Glomerular visceral epithelial cell (primary cell): ENCODE results near the gene MARS1.
"Not testable (repeated sequence)": the region's sequence is repeated elsewhere in the genome, so short reads cannot be mapped to it uniquely, and the experiment has no call there.

ENCODE experiments used
- DNase-seq: peaks from one replicate; pipeline ENCODE4 v3.0.0-alpha.2; 2016; ENCODE audit errors: extremely low spot score

MARS1 gene

DNA sequence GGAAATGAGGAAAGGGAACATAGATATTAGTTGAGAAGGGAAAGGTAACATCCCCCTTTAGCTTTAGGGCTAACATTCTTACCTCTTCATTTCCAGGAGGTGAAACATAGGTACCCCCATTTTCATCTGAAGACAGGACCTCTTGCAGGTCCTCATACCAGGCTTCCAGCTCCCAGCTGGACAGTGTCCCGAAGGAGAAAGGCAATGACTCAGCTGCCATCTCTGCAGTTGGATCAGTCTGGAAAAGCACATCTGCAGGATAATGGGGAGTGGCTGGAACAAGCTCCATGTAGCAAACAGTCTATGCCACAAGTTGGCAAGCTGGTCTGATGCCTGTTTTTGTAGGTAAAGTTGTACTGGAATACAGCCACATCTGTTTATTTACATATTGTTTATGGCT is 29.3 kb downstream of the MARS1 start:
- DNase-seq = peak; percentile 42

DNA sequence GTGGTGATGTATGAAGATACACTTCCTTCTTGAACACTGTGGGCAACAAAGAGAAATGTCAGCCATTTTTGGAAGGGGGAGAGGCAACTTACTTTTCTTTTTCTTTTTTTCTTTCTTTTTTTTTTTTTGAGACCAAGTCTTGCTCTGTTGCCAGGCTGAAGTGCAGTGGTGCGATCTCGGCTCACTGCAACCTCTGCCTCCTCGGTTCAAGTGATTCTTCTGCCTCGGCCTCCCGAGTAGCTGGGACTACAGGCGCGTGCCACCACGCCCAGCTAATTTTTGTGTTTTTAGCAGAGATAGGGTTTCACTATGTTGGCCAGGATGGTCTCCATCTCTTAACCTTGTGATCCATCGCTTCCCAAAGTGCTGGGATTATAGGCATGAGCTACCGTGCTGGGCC is 29.9 kb downstream of the MARS1 start:
- DNase-seq = not testable (repeated sequence)

DNA sequence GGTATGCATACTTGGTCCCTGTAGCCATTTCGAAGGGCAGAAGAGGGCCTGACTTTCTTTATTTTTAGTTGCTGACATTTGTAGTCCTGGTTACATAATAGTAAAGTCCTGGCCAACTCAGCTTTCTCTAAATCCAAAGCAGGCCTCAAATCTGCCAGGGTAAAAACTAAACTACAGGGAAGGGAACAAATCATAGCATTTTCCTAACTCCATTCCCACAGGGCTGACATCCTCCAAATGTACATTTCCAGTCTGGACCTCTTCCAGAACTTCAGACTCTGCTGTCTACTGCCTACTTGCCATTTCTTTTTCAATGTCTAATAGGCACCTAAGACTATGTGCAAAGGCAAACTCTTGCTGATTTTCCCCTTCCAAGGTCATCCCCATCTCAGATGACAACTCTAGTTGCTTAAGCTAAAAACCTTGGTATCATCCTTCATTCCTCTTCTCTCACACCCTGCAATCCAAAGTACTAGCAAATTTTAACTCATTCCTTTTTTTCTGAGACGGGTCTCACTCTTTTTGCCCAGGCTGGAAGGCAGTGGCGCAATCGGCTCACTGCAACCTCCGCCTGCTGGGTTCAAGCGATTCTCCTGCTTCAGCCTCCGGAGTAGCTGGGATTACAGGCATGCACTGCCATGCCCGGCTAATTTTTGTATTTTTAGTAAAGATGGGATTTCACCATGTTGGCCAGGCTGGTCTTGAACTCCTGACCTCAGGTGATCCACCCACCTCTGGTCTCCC is 30.5 kb downstream of the MARS1 start:
- no peak for DNase-seq

DNA sequence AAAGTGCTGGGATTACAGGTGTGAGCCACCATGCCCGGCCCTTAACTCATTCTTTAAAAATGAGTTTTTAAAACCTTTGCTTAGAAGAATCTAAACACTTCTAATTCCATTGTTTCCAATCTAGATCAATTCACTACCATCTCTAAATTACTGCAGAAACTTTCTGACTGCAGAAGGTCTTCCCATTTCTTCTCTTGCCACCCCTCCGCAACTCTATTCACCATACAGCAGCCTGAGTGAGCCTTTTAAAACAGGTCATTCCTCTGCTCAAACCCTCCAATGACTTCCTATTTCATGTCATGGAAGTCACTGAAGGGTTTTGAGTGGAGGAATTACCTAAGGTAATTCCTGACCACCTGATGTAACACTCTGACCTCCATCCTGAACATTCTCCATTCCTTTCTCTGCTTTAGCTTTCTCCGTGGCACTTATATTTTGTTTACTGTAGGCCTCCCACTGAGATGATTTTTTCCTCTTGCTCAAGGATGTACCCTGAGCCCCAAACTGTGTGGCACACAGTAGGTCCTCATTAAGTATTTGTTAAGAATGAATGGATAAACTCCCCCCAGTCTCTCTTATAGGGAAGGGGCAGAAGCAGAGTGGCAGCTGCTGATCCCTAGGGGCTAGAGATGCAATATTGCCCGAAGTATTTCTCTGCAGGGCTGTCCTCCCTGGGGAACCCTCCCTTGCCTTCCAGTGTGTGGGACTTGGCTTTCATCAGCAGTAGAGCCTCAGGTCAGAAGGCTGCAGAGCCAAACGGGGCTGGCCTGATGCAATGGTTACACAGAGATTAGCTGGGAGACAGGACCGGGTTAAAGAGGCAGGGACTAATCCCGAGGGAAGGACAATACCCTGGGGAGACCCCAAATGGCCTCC is 31.3 kb downstream of the MARS1 start:
- peak; percentile 29 for DNase-seq

DNA sequence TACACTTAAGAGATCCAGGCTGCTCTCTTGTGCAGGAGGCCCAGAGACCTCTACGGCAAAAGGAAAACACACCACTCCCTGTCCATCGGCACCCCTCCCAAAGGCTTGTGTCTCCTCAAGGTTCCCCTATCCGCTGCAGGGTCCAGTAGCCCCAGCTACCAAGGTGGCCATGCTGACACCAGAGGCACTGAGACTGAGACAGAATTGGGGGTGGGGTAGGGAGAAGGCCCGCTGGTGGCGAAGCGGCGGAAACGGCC is 31.9 kb downstream of the MARS1 start:
- no peak for DNase-seq

DNA sequence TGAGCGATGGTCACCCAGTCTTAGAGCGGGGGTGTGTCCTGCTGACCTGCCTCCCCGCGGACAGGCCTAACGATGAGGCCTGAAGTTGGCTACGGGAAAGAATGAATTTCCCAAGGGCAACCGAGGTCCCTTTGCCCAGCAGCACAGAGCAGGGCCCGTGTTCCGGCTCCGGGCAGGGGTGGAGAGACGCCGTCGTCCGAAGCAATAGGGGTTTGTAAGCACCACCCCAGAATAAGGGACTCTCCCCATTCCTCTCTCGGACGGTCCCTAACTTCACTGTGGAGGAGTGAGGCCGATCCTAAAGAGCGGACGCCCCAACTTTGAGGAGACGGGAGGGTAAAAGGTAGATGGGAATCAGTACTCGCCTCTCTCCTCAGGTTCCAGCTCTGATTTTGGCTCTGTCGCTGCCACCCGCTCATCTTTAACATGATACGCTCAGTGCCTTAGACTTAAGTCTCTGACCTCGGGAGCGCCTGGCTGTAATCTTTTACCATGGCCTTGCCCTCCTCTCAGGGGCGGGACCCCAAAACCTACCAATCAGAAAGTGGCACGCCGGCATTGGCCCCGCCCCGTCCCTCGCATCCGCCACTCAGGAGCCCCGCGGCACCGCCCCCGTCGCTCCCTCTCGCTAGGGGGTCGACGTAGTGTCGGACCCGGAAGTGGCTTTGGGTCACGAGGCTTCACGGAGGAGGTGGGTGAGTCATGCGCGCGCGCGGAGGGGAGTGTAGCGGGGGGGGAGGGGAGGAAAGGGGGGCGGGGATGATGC is 32.4 kb downstream of the MARS1 start, which contains the start of gene DDIT3:
Gene DDIT3, minus strand, starts transcription at position 462 of the 766 bp plus-strand sequence. CDS start 3,108 bp downstream, outside the sequence.
- peak; percentile 99 for DNase-seq

DNA sequence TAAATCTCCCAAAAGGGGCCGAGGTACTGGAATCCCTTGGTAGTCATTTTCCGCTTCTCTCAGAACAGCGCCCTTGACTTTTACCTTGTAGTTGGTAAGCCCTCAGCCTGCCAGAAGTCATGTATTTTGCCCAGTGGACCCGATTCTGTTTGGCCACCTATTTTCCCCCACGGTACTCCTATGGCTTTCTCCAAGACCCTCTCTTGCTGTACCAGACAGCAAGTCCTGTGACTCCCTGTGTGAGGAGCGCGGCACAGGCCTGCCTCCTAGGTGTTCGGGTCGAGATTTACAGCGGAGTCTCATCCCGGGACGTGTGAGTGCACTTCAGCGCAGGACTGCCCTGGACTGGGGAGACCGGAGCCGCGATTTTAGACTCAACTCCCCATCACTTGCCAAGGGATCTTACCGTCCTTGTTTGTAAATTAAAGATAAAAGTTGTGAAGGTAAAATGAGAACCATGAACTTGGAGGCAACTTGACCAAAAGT is 33.7 kb downstream of the MARS1 start:
- DNase-seq = peak; percentile 61

DNA sequence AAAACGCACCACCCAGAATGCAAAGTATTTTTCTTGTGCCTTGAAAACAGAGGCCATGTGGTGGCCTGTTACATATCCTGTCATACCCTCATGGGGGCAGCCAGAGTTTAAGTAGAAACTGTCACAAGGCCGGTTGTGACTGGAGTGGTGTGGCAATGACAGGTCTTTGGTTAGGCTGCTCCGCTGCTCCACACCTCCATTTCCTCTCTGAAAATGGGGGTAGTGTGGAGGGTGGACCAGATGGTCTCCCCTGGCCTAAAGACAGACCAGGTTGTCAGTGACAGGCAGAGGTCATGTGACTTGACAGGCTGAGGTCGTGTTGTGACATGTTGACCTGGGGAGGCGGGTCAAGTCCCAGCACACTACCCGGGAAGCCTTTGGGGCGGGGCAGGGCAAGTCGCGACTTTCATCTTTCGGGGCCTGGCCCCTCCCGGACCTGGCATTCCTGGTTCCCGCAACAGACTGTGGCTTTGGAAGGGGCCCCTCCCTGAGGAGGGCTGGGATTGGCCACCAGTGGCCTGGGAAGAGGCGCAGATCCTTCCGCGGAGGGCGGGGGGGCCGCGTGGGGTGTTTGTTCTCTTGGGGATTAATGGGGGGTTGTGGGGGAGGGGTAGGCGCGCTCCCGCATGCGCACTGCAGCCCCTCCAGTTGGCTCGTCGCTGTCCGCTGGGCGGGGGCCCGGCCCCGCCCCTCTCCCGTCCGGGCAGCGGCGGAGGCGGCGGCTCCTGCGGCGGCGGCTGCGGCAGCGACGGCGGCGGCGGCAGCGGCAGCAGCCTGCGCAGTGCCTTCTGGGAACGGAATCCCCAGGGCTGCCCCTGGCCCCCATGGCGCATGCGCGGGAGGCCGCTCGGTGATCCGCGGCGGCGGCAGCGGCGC is 34.4 kb downstream of the MARS1 start, which contains the start of gene MBD6:
Gene MBD6, plus strand, starts transcription at position 814 of the 876 bp plus-strand sequence. CDS start 1,480 bp downstream, outside the sequence.
- DNase-seq = peak; percentile 94

DNA sequence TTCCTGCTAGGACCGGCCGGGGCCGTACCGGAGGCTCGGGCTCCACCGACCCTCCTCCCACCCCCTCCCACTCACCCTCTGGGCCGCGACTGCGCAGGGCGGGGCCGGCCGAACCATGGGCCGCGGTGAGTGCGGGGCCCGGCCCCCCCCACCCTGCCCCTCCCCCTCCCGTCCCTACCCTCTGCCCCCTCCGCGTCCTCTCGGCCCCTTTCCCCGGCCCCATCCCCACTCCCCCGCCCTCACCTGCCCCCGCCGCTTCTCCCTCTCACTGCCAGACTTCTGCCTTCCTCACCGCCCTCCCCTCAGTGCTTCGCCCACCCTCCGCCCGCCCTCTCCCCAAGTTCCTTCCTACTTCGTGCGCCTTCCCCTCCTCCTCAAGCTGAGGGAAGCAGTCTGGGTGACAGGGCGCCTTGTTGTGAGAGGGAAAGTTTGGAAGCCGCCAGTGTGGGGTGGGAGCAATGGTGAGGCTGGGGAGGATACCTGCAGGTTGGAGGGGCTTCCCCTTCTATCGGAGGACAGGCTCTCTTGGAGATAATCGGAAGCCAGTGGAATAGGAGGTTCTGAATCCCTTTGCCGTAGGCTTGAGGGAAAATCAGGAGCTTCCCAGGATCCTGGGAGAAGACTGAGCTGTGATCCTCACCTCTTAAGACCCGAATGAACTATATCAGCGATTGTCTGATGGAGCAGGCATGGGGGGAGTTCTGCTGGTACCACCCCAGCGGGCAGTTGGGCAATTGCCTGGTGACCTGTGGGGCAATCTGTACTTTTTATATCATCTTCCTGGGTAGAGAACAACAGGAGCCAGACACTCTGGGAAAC is 35.2 kb downstream of the MARS1 start:
- DNase-seq = peak; percentile 50

DNA sequence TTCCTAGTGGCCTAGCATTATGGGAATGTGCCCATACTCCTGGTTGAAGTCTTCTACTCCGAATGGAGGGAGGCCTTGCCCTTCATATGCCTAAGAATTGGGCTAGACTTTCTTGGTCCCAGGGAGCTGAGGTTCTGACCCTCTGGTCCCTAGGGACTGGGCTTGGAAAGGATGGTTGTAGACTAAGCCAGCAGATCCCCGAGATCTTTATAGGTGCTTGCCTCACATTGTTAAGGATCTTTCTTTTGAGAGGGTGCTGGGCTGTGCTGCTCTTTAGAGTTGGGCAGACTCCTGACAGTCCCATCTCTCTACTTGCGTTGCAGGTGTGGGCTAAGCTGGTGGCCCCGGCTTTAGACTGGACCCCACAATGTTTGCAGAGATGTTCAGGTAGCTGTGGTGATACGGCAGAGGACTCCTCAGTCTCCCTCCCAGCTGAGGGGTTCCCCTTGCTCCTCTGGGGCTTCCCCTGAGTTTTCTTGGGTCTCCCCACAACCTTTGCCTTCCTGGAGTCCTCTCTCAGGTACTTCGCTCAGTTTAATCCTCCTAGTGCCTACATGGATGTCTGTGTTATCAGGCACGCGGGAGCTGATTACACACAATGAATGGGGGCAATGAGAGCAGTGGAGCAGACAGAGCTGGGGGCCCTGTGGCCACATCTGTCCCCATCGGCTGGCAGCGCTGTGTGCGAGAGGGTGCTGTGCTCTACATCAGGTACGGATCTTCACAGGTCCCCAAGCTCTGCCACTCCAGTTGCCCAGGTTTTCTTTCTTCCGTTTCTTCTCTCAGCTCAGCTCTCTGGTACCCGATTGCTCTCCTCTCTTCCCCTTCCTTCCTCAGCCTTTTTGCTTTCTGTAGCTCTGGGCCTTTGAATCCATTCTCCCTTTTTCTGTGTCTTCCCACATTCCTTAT is 36.1 kb downstream of the MARS1 start:
- DNase-seq = no peak

DNA sequence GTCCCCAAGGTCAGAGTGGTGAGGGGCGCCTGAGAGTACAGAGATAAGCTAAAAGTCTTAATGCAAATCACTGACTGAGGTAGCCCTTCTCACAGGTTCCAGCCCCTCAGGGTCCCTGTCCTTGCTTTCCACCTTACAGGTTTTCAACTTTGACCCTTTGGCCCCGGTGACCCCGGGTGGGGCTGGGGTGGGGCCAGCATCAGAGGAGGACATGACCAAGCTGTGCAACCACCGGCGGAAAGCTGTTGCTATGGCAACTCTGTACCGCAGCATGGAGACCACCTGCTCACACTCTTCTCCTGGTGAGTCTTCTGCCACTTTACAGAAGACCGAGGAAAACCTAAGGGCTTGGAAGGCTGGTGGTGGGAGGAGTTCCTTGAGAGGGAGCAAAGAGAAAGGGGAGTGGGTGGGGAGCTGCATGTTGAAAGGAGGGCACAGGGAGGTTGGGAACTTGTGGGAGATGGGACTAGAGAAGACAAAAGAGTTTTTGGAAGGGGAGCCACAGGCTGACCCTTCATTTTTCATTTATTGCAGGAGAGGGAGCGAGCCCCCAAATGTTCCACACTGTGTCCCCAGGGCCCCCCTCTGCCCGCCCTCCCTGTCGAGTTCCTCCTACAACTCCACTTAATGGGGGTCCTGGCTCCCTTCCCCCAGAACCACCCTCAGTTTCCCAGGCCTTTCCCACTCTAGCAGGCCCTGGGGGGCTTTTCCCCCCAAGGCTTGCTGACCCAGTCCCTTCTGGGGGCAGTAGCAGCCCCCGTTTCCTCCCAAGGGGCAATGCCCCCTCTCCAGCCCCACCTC is 37.1 kb downstream of the MARS1 start:
- DNase-seq = no peak

DNA sequence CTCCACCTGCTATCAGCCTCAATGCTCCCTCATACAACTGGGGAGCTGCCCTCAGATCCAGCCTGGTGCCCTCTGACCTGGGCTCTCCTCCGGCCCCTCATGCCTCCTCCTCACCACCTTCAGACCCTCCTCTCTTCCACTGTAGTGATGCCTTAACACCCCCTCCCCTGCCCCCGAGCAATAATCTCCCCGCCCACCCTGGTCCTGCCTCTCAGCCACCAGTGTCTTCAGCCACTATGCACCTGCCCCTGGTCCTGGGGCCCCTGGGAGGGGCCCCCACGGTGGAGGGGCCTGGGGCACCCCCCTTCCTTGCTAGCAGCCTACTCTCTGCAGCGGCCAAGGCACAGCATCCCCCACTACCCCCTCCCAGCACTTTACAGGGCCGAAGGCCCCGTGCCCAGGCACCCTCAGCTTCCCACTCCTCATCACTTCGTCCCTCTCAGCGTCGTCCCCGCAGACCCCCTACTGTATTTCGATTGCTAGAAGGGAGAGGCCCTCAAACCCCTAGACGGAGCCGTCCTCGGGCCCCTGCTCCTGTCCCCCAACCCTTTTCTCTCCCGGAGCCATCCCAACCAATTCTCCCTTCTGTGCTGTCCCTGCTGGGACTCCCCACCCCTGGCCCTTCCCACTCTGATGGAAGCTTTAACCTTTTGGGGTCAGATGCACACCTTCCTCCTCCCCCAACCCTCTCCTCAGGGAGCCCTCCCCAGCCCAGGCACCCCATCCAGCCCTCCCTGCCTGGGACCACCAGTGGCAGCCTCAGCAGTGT is 37.9 kb downstream of the MARS1 start:
- DNase-seq = no peak

DNA sequence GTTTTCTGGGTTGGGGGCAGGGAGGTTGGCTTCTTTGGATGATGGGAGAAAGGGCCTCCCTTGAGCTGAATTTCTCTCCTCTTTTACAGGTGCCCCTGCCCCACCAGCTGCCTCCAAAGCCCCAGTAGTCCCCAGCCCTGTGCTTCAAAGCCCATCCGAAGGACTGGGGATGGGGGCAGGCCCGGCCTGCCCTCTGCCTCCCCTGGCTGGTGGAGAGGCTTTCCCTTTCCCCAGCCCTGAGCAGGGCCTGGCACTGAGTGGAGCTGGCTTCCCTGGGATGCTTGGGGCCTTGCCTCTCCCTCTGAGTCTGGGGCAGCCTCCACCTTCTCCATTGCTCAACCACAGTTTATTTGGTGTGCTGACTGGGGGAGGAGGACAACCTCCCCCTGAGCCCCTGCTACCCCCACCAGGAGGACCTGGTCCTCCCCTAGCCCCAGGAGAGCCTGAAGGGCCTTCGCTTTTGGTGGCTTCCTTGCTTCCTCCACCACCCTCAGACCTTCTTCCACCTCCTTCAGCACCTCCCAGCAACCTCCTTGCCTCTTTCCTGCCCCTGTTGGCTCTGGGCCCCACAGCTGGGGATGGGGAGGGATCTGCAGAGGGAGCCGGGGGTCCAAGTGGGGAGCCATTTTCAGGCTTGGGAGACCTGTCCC is 38.7 kb downstream of the MARS1 start:
- DNase-seq = no peak

DNA sequence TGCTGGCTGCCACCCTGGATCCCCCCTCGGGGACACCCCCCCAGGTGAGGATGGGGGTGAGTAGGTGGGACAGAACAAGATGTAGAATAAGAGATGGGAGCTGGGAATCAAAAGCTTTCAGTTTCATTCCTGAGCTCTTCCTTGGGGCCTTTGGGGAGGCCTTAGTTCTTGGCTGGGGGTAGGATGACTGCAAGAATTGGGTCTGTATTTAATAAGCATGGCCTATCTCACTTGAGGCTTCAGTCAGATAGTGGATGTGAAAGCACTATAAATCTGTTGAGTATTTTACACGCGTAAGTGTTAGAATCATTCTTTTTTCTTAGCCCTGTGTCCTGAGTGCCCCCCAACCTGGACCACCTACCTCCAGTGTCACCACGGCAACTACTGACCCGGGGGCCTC is 39.3 kb downstream of the MARS1 start:
- DNase-seq = no peak

DNA sequence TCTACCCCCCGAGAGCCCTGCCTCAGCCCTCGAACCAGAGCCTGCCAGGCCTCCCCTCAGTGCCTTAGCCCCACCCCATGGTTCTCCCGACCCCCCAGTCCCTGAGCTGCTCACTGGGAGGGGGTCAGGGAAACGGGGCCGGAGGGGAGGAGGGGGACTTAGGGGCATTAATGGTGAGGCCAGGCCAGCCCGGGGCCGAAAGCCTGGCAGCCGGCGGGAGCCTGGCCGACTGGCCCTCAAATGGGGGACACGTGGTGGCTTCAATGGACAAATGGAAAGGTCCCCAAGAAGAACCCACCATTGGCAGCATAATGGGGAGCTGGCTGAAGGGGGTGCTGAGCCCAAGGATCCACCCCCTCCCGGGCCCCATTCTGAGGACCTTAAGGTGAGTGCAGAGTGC is 40.3 kb downstream of the MARS1 start:
- no peak for DNase-seq

DNA sequence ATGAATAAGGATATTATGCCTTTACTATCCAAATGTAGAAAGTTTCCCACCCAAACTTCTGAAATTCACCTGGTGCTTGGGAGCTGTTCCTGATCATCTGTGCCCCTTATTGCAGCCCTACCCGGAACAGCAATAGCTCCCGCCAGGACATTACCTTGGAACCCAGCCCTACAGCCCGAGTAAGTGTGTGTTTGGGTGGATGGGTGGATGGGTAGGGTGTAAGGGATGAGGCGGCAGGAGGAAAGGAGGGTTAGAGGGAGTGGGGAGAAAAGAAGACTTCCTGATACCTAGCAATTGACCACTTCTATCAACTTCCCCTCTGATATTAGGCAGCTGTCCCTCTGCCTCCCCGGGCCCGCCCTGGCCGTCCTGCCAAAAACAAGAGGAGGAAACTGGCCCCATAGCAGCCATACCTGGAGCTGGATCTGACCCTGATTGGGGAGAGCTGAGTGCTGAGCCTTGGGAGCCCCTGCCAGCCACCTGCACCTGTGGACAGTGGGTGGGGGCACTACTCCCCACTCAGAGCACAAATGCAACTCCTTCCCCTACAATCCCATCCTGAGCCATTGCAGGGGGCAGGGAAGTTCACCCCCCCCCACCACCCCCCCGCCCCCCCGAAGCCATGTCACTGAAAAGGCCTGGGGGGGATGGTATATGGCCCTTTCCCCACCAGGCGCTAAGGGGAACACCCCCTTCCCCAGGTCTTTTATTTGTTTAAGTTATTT is 41.1 kb downstream of the MARS1 start:
- DNase-seq = no peak
